Panc1 (cell line): ENCODE measurements around the gene DKK3. TPM values are rescaled to one million over a fixed set of nuclear protein-coding genes. Genes with fewer than 3 reads are reported as not detected.

Source experiments
- ATAC-seq: fragments of 200-7000 bp; cut with Tn5 transposase; 2 replicates; pipeline ENCODE4 v1.9.1; 2020; ENCODE audit warnings: mild to moderate bottlenecking, moderate library complexity
- BruUV-seq: library from RNA; stranded (reverse); fragments of 400-500 nt; replicated peaks from 2 replicates; lab custom pipeline; 2021; lab: Mats Ljungman, UMichigan
- CTCF ChIA-PET: fragments of 300-600 bp; sonication (Branson Sonifier 250); formaldehyde crosslinking; loops from one replicate; lab custom pipeline; 2022; ENCODE audit warnings: antibody characterized with exemption; lab: Charles Lee
- POLR2A ChIA-PET: fragments of 300-600 bp; sonication (Branson Sonifier 250); formaldehyde crosslinking; loops from one replicate; lab custom pipeline; 2022; ENCODE audit warnings: antibody characterized with exemption; lab: Charles Lee
- DNase-seq: peaks from one replicate; pipeline ENCODE4 v3.0.0-alpha.2; 2010; ENCODE audit warnings: low read depth, low spot score
- H3K27ac ChIP-seq: 2 replicates; pipeline ENCODE4 v1.5.1; 2011; ENCODE audit warnings: mild to moderate bottlenecking, low read length, inconsistent platforms
- H3K27me3 ChIP-seq: fragments of 200-500 bp; sonication (Bioruptor generic); 2 replicates; pipeline ENCODE4 v1.6.0; 2014; ENCODE audit warnings: low read length, inconsistent platforms; ENCODE audit not compliant: control insufficient read depth, insufficient read depth
- H3K36me3 ChIP-seq: fragments of 200-500 bp; sonication (Bioruptor generic); 2 replicates; pipeline ENCODE4 v1.5.1; 2014; ENCODE audit warnings: inconsistent platforms, mild to moderate bottlenecking, low read length, moderate library complexity; ENCODE audit not compliant: control insufficient read depth, insufficient read depth
- H3K4me1 ChIP-seq: 2 replicates; pipeline ENCODE4 v1.5.1; 2011; ENCODE audit warnings: inconsistent platforms, mild to moderate bottlenecking, low read length, moderate library complexity; ENCODE audit not compliant: control insufficient read depth, insufficient read depth
- H3K4me3 ChIP-seq, 2 experiments: 2 replicates each; pipeline ENCODE4 v1.5.1; 2011 to 2012; ENCODE audit warnings: low read depth in 2 of 2, low read length in 2 of 2, mild to moderate bottlenecking in 2 of 2, inconsistent platforms in 1 of 2, moderate library complexity in 1 of 2
- H3K9me3 ChIP-seq: fragments of 200-500 bp; sonication (Bioruptor generic); 2 replicates; pipeline ENCODE4 v1.5.1; 2014; ENCODE audit warnings: low read depth, mild to moderate bottlenecking, inconsistent platforms, low read length, moderate library complexity; ENCODE audit not compliant: control insufficient read depth, insufficient read depth
- CTCF ChIP-seq: fragments of 450-650 bp; IDR thresholded peaks from 2 replicates; pipeline ENCODE4 v1.5.1; 2017; ENCODE audit warnings: mild to moderate bottlenecking
- POLR2AphosphoS5 ChIP-seq: IDR thresholded peaks from 2 replicates; pipeline ENCODE4 v1.6.1; 2012; ENCODE audit warnings: mild to moderate bottlenecking, low read depth, low read length, moderate library complexity
- REST ChIP-seq, 2 experiments: IDR thresholded peaks; 2 replicates each; pipeline ENCODE4 v1.6.1; 2011 to 2012; ENCODE audit warnings: low read depth in 2 of 2, control low read depth in 1 of 2, low read length in 1 of 2, mild to moderate bottlenecking in 1 of 2, moderate library complexity in 1 of 2; ENCODE audit not compliant: insufficient read depth in 1 of 2
- SIN3A ChIP-seq: IDR thresholded peaks from 2 replicates; pipeline ENCODE4 v1.6.1; 2012; ENCODE audit warnings: low read depth, mild to moderate bottlenecking, low read length, moderate library complexity, borderline replicate concordance; ENCODE audit not compliant: insufficient read depth
- TCF7L2 ChIP-seq: IDR thresholded peaks from 2 replicates; pipeline ENCODE4 v1.6.1; 2011; ENCODE audit warnings: mild to moderate bottlenecking, low read depth, low read length, inconsistent platforms
- in situ Hi-C: cut with HindIII; loops from 2 replicates; pipeline ENCODE4 v1.10.0; 2016; ENCODE audit warnings: low sequenced_read_pairs, low pct_unique_long_range_greater_than_20kb
- intact Hi-C: fragments of 100-400 bp; cut with micrococcal nuclease; formaldehyde crosslinking; loops from one replicate; pipeline ENCODE4 v1.10.0; 2022; ENCODE audit not compliant: unreplicated experiment
- total RNA-seq: library from RNA; stranded (reverse); gene quantifications from one replicate; pipeline ENCODE4 v1.2.1, GENCODE V29; 2021; ENCODE audit not compliant: unreplicated experiment

DKK3 gene
- total RNA-seq, 1 experiment from 2014 or later, result 116 TPM

GRCh38 chr11:12029738-12030363 lies 21.4 kb upstream of the DKK3 start:
- H3K9me3 ChIP-seq, result 0 out of 2 replicates have a peak, but pooled peaks cover 4% of the 10 kb centered on the region
- no TSS peak for BruUV-seq
- TF ChIP-seq POLR2AphosphoS5, result no peak
- ATAC-seq (peak; percentile 84), DNase-seq (peak; percentile 53)
- intact Hi-C loops (no loop called here), in situ Hi-C loops (no loop called here)
- H3K27me3 ChIP-seq, result no peaks in the 10 kb centered on the region
- H3K36me3 ChIP-seq, result no peaks in the 10 kb centered on the region
- peak overlapping the region; percentile 11; the same call in 1 of the 2 replicates for H3K27ac ChIP-seq
- CTCF ChIA-PET, result no interaction called here
- 0 out of 2 replicates have a peak, but pooled peaks cover 4% of the 10 kb centered on the region for H3K4me1 ChIP-seq
- POLR2A ChIA-PET, result no interaction called here
- no peak overlapping the region for H3K4me3 ChIP-seq

GRCh38 chr11:12029119-12029518 lies 20.7 kb upstream of the DKK3 start:
- TF ChIP-seq POLR2AphosphoS5, result no peak
- TF ChIP-seq REST (IDR thresholded peaks at IDR 0.05; ENCODE audit: insufficient read depth in 1 of 2, low read depth in 2 of 2, low read length in 1 of 2), result no peak
- TF ChIP-seq TCF7L2, result no peak
- no peak for TF ChIP-seq SIN3A
- no peak for TF ChIP-seq CTCF
- DNase-seq, result no peak
- Histone ChIP-seq H3K27me3 (no peaks in the 10 kb centered on the region), H3K4me3 (no peak overlapping the region), H3K27ac (no peak overlapping the region), H3K36me3 (no peaks in the 10 kb centered on the region), H3K4me1 (0 out of 2 replicates have a peak, but pooled peaks cover 4% of the 10 kb centered on the region), H3K9me3 (0 out of 2 replicates have a peak, but pooled peaks cover 7% of the 10 kb centered on the region)
- no peak for ATAC-seq
- no TSS peak for BruUV-seq
- ChIA-PET POLR2A (no interaction called here), CTCF (no interaction called here)
- intact Hi-C loops, result no loop called here
- in situ Hi-C loops, result no loop called here

- in situ Hi-C loops (no loop called here), intact Hi-C loops (no loop called here)
- Histone ChIP-seq H3K4me3 (no peak overlapping the region), H3K27me3 (no peaks in the 10 kb centered on the region), H3K9me3 (0 out of 2 replicates have a peak, but pooled peaks cover 7% of the 10 kb centered on the region), H3K36me3 (no peaks in the 10 kb centered on the region), H3K27ac (no peak overlapping the region), H3K4me1 (0 out of 2 replicates have a peak, but pooled peaks cover 4% of the 10 kb centered on the region)
- ChIA-PET CTCF (no interaction called here), POLR2A (no interaction called here)
- no peak for TF ChIP-seq POLR2AphosphoS5
- no peak for TF ChIP-seq TCF7L2
- TF ChIP-seq REST (IDR thresholded peaks at IDR 0.05; ENCODE audit: insufficient read depth in 1 of 2, low read depth in 2 of 2, low read length in 1 of 2), result no peak
- no peak for TF ChIP-seq SIN3A
- no peak for TF ChIP-seq CTCF
- ATAC-seq (no peak), DNase-seq (no peak)
- no TSS peak for BruUV-seq
Measured at GRCh38 chr11:12028303-12028702, 19.9 kb upstream of the DKK3 start.
